Germinal center (tissue), 1 donor: ENCODE data around the gene RPL13.
"Not testable (repeated sequence)": the region's sequence is repeated elsewhere in the genome, so short reads cannot be mapped to it uniquely, and the experiment has no call there.

Experiments used
- DNase-seq: peaks from one replicate; pipeline ENCODE4 v3.0.0; 2012; ENCODE audit warnings: mixed read lengths, low spot score

RPL13 gene

GRCh38 chr16:89563639-89564392 lies 3.3 kb downstream of the RPL13 start:
- DNase-seq: no peak

DNA sequence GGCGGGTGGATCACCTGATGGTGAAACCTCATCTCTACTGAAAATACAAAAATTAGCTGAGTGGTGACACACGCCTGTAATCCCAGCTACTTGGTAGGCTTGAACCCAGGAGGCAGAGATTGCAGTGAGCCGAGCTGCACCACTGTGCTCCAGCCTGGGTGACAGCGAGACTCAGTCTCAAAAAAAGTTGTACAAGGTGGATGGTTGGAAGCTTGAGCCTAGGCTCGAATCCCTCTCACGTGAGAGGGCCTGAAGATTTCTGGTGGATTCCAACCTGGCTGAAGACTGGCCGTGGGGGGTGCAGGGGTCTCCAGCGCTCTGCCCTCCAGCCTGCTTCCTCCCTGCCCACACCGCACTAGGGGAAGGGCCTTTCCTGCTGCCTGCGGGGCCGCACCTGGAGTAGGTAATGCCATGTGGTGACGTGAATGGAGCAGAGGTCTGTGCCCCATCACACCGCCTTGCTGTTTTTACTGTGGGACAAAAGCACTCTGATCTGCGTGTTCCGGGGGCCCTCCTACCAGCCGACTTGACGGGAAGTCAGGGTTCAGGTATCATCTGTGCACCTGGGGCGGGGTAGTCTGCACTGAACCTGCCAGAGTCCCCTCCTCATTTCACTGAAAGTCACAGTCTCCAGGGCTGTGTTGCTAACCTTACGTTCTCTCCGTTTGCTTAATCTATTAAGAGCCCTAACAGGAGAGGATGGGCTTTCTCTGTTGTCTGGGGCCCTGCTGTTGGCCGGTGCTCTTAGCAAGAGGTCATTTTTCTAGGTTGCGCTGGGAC lies 4.2 kb downstream of the RPL13 start:
- DNase-seq: no peak

DNA sequence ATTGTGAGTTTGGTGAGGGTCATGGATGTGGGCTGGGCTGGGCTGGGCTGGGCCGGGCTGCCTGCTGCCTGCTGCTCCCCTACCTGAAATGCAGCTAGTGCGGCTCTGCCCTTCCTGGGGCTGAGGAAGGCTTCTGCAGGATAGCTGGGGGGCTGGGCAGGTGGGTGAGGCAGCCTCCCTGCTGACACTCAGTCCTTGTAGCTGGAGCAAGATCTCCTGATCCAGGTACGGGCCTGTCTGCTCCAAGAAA lies 4.7 kb downstream of the RPL13 start:
- DNase-seq: no peak

- peak; percentile 37 for DNase-seq
Observed at GRCh38 chr16:89565506-89566372, 5.3 kb downstream of the RPL13 start.

GRCh38 chr16:89567656-89568594 lies 7.4 kb downstream of the RPL13 start:
- DNase-seq: no peak

DNA sequence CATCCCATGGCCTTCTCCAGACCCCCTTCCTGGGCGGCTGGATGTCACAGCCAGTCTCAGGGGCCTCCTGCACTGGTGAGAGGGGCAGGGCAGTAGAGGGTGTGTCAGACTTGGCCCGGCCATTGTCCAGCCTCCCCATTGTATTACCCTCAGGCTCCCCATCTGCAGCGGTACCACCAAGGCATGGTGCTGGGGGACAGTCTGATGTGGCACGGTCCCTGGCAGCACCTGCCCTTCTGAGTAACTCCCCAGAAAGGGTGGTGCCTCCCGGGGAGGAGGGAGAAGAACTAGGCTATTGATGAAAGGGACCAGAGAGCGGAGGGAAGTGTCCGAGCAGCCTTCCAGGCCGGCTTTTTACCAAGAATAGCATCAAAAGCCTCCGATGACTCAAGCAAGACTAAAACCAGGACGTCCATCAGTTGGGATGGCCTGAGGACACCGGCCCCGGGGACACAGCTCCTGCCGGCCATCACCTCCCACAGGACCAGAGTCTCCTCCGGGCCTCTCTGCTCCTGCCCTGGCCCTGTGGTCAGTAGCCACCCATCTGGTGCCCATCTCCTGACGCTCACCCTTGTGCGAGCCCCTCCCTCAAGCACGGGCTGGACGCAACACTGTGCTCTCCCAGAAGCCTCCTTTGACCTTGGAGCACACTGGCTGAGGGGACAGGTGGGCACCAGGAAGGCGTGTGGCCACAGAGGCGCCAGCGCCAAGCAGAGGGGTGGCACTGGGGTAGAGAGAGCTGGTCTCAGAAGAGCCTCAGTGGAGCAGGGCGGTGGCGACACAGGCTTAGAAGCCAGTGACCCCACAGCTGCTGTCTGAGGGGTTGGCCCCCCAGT lies 9.2 kb downstream of the RPL13 start:
- DNase-seq: no peak

- no peak for DNase-seq
Observed at GRCh38 chr16:89570342-89570923, 10.0 kb downstream of the RPL13 start.

- DNase-seq: not testable (repeated sequence)
Observed at GRCh38 chr16:89570983-89571598, 10.6 kb downstream of the RPL13 start.

GRCh38 chr16:89571636-89572035 lies 11.2 kb downstream of the RPL13 start:
- no peak for DNase-seq

GRCh38 chr16:89572073-89572484 lies 11.6 kb downstream of the RPL13 start:
- DNase-seq: no peak

GRCh38 chr16:89572485-89573205 lies 12.2 kb downstream of the RPL13 start:
- DNase-seq: no peak

DNA sequence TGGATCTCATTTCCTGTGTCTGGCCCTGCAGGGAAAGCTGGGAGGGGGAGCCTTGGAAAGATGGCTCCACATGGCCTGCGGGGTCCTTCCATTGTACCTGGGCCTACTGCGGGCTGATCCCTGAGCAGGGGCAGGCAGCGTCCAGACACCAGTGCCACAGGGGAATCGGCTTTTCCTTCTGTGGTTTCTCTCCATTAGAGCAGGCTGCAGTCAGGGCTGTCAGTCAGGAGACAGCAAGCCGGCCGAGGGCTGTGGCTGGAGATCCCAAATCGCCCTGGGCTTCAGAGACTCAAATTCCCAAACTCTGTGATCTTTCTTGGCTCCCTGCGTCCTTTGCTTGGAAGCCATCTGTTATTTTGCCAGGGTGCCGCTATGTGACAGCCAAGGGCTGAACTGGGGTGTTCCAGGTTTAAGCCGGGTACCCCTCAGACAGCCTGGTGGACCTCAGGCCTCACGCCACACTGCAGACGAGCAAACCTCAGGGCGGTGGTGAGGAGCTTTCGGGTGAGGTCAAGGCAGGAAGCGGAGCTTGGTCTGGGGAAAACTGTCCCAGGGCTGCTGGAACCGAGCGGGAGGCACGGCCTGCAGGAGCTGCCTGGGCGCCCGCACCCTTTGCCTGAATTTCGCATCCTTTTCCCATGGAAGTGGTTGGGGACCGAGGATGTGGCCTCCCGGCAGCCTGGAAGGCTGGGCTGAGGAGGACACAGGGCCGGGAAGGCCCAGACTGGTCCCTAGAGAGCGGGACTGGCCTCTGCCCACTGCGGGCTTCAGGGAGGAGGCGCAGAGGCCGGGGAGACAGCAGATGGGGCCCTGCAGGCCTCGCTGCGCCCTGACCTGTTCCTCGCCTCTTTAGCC lies 13.6 kb downstream of the RPL13 start:
- DNase-seq: no peak

GRCh38 chr16:89574681-89575246 lies 14.3 kb downstream of the RPL13 start:
- DNase-seq: peak; percentile 80

DNA sequence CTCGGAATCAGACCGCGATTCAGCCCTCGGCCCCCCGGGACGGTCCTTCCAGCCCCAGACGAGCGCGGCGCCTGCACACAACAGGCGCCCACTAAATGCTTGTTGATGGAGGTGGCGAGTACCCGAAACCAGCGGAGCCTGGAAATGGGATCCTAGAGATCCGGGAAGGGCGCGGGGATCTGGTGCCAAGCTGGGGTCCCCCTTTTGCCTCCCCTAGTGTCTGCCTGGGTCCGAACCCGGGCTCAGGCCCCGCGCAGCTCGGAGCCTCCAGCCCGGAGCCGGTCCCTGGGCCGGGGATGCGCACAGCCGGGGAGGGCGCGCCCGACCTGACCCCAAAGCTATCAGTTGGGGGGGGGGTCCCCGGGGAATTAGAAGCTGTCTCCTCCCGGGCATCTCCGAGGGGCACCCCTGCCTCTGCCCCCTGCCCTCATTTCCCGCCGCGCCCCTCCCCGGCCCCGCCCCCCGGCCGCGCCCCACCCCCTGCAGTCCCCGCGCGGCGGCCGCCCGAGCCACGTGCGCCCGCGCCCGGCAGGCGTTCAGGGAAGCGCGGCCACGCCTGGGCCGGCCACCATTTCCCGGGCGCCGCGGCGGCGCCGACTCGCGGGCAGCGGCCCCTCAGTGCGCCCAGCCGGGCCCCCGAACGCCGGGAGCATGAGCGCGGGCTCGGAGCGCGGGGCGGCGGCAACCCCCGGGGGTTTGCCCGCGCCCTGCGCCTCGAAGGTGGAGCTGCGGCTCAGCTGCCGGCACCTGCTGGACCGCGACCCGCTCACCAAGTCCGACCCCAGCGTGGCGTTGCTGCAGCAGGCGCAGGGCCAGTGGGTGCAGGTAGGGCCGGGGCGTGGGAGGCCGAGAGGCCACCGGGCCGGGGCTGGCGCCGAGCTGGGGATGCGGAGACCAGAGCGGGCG lies 15.0 kb downstream of the RPL13 start, which contains the start of gene CPNE7:
Gene CPNE7 (plus strand): TSS at position 512 of the 906 bp plus-strand sequence. CDS start 140 bp downstream, at position 652.
- peak; percentile 54 for DNase-seq

- DNase-seq: no peak
Observed at GRCh38 chr16:89576153-89577054, 15.9 kb downstream of the RPL13 start.
